Cardiac muscle cell (in vitro differentiated cells and primary cell): ENCODE results near the gene ACVR2B. TPM values are rescaled to one million over a fixed set of nuclear protein-coding genes. Genes with fewer than 3 reads are reported as not detected.

Experiments used
- DNase-seq, 2 donors: peaks; one replicate each; pipeline versions ENCODE4 v3.0.0 to v3.0.0-alpha.2; 2010 to 2017; ENCODE audit warnings: low read depth in 1 of 2, low spot score in 1 of 2
- H3K27ac ChIP-seq: fragments of 200-600 bp; sonication (generic); 2 replicates; pipeline ENCODE4 v1.5.1; 2016
- H3K27me3 ChIP-seq: fragments of 200-600 bp; sonication (generic); 2 replicates; pipeline ENCODE4 v1.6.0; 2016; ENCODE audit warnings: control low read depth
- H3K36me3 ChIP-seq: fragments of 200-600 bp; sonication (generic); 2 replicates; pipeline ENCODE4 v1.5.1; 2016; ENCODE audit warnings: control low read depth
- H3K4me1 ChIP-seq: fragments of 200-600 bp; sonication (generic); 2 replicates; pipeline ENCODE4 v1.8.1; 2017; ENCODE audit warnings: low read depth, mild to moderate bottlenecking, mixed run types
- H3K4me3 ChIP-seq: fragments of 200-600 bp; sonication (generic); 2 replicates; pipeline ENCODE4 v1.5.1; 2016; ENCODE audit warnings: mild to moderate bottlenecking
- H3K9me3 ChIP-seq: fragments of 200-600 bp; sonication (generic); 2 replicates; pipeline ENCODE4 v1.5.1; 2017; ENCODE audit warnings: low read depth, mild to moderate bottlenecking, control low read depth
- polyA plus RNA-seq: library from polyadenylated mRNA; unstranded; fragments of >200 nt; fragmentation: Nextera tagmentation; extraction: Ambion mirVana; gene quantifications from 2 replicates; pipeline ENCODE4 v1.2.1, GENCODE V29; 2016
- total RNA-seq: library from RNA; depleted of rRNA; stranded (reverse); fragments of >200 nt; gene quantifications from 2 replicates; pipeline ENCODE4 v1.2.3, GENCODE V29; 2016
- TF ChIP-seq, protein P1 (sequence below): IDR thresholded peaks from 2 replicates; pipeline ENCODE4 v1.5.1; 2012; ENCODE audit warnings: low read depth, mild to moderate bottlenecking, low read length

The ACVR2B gene
- total and polyA plus RNA-seq, 2 experiments from 2014 or later, result 28.6 to 70.4 TPM

DNA sequence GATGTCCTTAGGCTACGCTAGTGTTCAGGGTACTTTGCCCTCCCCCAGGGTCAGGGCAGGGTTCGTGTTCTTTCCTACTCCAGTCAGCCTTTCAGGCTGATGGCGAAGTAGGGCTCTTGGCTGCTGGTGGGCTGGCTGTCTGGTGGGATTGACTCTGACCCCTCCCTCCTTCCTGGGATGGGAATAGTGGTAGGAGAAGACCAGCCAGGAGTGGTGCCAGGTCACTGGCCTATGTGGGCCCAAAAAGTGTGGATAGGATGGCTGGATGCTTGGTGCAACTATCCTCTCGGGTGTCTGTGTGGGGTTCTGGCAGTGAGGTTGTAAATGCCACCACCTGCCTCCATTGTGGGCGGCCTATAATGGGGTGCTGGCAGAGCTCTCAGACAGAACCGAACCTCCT, 22.0 kb downstream of the ACVR2B start:
- Histone ChIP-seq H3K27me3 (no peaks in the 10 kb centered on the region), H3K4me1 (peaks cover 16% of the 10 kb centered on the region), H3K36me3 (peaks cover 16% of the 10 kb centered on the region), H3K9me3 (no peaks in the 10 kb centered on the region), H3K27ac (no peak overlapping the region), H3K4me3 (no peak overlapping the region)
- no peak for DNase-seq
- TF ChIP-seq, protein P1, sequence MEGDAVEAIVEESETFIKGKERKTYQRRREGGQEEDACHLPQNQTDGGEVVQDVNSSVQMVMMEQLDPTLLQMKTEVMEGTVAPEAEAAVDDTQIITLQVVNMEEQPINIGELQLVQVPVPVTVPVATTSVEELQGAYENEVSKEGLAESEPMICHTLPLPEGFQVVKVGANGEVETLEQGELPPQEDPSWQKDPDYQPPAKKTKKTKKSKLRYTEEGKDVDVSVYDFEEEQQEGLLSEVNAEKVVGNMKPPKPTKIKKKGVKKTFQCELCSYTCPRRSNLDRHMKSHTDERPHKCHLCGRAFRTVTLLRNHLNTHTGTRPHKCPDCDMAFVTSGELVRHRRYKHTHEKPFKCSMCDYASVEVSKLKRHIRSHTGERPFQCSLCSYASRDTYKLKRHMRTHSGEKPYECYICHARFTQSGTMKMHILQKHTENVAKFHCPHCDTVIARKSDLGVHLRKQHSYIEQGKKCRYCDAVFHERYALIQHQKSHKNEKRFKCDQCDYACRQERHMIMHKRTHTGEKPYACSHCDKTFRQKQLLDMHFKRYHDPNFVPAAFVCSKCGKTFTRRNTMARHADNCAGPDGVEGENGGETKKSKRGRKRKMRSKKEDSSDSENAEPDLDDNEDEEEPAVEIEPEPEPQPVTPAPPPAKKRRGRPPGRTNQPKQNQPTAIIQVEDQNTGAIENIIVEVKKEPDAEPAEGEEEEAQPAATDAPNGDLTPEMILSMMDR, result no peak

DNA sequence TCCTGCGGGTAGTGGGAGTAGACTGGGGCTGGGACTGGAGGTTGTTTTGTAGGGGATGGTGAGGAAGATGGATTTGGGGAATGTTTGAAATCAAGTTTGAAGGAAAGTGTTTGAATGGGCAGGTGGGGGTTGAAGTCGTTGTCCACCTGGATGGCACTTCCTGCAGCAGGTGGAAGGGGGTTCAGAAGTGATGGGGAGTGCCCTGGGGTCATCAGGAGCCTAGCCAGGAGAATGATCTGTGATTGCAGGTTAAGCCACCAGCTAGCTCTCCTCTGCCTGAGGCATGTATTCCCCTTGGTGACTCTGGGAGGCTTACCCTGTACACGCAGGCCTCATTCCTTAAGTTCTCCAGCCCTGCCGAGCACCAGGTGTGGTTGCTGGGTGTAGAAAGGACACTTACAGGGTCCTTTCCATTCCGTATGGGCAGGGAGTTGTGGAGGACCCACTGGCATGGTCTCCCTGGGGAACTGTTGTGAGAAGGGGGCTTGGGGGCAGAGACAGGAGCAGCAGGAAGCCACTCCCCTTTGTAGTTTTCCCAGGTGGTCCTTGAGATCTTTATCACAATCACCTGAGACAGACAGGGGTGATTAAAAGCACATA, 22.6 kb downstream of the ACVR2B start:
- H3K4me3 ChIP-seq, result no peak overlapping the region
- no peak overlapping the region for H3K27ac ChIP-seq
- TF ChIP-seq, protein P1, result no peak
- peaks cover 16% of the 10 kb centered on the region for H3K4me1 ChIP-seq
- no peaks in the 10 kb centered on the region for H3K9me3 ChIP-seq
- H3K27me3 ChIP-seq, result no peaks in the 10 kb centered on the region
- DNase-seq, result no peak
- peaks cover 20% of the 10 kb centered on the region for H3K36me3 ChIP-seq

DNA sequence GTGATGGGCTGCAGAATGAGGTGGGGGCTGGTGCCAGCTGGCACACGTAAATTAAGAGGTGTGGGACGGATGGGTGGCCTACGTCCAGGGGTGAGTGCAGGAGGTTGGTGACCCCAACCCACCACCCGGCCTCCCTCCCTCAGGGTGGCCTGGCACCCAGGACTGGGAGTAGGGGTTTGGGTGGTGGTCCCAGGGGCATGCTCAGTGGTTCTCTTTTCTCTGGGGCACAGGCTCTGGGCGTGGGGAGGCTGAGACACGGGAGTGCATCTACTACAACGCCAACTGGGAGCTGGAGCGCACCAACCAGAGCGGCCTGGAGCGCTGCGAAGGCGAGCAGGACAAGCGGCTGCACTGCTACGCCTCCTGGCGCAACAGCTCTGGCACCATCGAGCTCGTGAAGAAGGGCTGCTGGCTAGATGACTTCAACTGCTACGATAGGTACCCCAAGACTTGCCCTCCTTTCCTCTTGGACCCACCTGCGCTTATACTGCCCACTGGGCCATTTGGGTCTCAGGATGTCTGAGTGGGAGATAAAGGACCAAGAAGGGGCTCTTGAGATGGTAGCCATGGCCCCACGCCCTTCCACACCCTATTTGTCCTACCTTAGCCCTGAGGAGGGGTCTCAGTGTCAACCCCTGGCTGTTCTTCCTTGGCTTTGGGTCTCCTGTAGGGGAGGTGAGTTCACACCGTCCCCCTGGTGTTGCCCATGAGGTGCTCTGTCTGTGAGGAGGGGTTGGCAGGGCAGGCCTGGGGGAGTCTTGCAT, 23.5 kb downstream of the ACVR2B start:
- Histone ChIP-seq H3K27ac (no peak overlapping the region), H3K9me3 (no peaks in the 10 kb centered on the region), H3K36me3 (peaks cover 28% of the 10 kb centered on the region), H3K4me3 (no peak overlapping the region), H3K4me1 (peaks cover 16% of the 10 kb centered on the region), H3K27me3 (no peaks in the 10 kb centered on the region)
- no peak for DNase-seq
- TF ChIP-seq, protein P1, result no peak

DNA sequence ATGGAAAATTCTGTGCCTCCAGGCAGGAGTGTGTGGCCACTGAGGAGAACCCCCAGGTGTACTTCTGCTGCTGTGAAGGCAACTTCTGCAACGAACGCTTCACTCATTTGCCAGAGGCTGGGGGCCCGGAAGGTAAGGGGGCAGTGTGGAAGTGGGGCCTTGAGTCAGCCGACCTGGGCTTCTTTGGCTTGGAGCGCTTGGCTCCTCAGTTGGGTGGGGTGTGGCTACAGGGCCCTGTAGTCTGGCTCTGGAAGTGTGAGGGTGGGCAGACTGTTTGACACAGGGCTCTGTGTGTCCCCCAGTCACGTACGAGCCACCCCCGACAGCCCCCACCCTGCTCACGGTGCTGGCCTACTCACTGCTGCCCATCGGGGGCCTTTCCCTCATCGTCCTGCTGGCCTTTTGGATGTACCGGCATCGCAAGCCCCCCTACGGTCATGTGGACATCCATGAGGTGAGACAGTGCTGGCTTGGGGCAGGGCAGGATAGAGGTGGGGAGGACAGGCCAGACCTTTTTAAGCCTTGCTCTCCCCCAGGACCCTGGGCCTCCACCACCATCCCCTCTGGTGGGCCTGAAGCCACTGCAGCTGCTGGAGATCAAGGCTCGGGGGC, 24.3 kb downstream of the ACVR2B start:
- Histone ChIP-seq H3K27me3 (no peaks in the 10 kb centered on the region), H3K4me3 (no peak overlapping the region), H3K4me1 (peaks cover 13% of the 10 kb centered on the region), H3K27ac (no peak overlapping the region), H3K36me3 (peaks cover 34% of the 10 kb centered on the region), H3K9me3 (no peaks in the 10 kb centered on the region)
- TF ChIP-seq, protein P1, result no peak
- no peak for DNase-seq

DNA sequence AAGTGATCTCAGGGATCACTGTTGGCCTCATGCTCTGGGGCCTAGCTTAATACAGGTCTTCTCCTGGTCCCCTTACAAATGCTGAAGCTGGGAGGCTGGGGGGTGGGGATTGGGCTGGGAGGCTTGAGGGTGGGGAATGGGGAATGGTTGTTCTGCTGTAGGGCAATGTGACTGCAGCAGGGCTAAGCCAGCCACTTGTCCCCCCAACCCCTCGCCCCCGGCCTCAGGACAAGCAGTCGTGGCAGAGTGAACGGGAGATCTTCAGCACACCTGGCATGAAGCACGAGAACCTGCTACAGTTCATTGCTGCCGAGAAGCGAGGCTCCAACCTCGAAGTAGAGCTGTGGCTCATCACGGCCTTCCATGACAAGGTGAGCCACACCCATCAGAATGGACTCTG, 25.2 kb downstream of the ACVR2B start:
- H3K36me3 ChIP-seq, result peaks cover 36% of the 10 kb centered on the region
- H3K27ac ChIP-seq, result no peak overlapping the region
- no peak for DNase-seq
- no peaks in the 10 kb centered on the region for H3K9me3 ChIP-seq
- no peak overlapping the region for H3K4me3 ChIP-seq
- peaks cover 4% of the 10 kb centered on the region for H3K4me1 ChIP-seq
- TF ChIP-seq, protein P1, result no peak
- no peaks in the 10 kb centered on the region for H3K27me3 ChIP-seq
